MCF 10A (cell line): ENCODE results near the gene PTPRK. TPM values are rescaled to one million over a fixed set of nuclear protein-coding genes. Genes with fewer than 3 reads are reported as not detected.

Experiments used
- BruUV-seq: library from RNA; stranded (reverse); fragments of 400-500 nt; replicated peaks from 2 replicates; lab custom pipeline; 2021; lab: Mats Ljungman, UMichigan
- CTCF ChIA-PET: fragments of 300-600 bp; sonication (Branson Sonifier 250); formaldehyde crosslinking; extraction: SDS; loops from one replicate; lab custom pipeline; 2021; ENCODE audit warnings: antibody characterized with exemption, inconsistent platforms; lab: Yijun Ruan, JAX
- POLR2A ChIA-PET: fragments of 300-600, 350-650 bp; sonication (Branson Sonifier 250); formaldehyde crosslinking; extraction: SDS; loops from one replicate; lab custom pipeline; 2020; ENCODE audit warnings: antibody characterized with exemption, inconsistent platforms; lab: Yijun Ruan, JAX
- DNase-seq: peaks from one replicate; pipeline ENCODE4 v3.0.0-alpha.2; 2018; ENCODE audit not compliant: unreplicated experiment
- H3K27ac Mint-ChIP-seq: one replicate; pipeline ENCODE4 v1.8.0; 2022; ENCODE audit warnings: mild to moderate bottlenecking, low read depth, mixed read lengths; ENCODE audit not compliant: unreplicated experiment
- H3K27me3 Mint-ChIP-seq: one replicate; pipeline ENCODE4 v1.8.0; 2022; ENCODE audit warnings: mixed read lengths; ENCODE audit not compliant: insufficient read depth, unreplicated experiment
- H3K36me3 Mint-ChIP-seq: one replicate; pipeline ENCODE4 v1.8.0; 2022; ENCODE audit warnings: mild to moderate bottlenecking, moderate library complexity, mixed read lengths; ENCODE audit not compliant: insufficient read depth, unreplicated experiment
- H3K4me1 Mint-ChIP-seq: one replicate; pipeline ENCODE4 v1.8.0; 2022; ENCODE audit warnings: mixed read lengths; ENCODE audit not compliant: insufficient read depth, unreplicated experiment
- H3K4me3 Mint-ChIP-seq: one replicate; pipeline ENCODE4 v1.8.0; 2022; ENCODE audit warnings: mild to moderate bottlenecking, moderate library complexity, mixed read lengths; ENCODE audit not compliant: unreplicated experiment
- H3K9me3 Mint-ChIP-seq: one replicate; pipeline ENCODE4 v1.8.0; 2022; ENCODE audit warnings: mixed read lengths; ENCODE audit not compliant: unreplicated experiment
- CTCF ChIP-seq: fragments of 200-600 bp; IDR thresholded peaks from one replicate; pipeline ENCODE4 v1.8.0; 2022; ENCODE audit warnings: antibody characterized with exemption, mild to moderate bottlenecking; ENCODE audit not compliant: unreplicated experiment
- intact Hi-C: fragments of 100-400 bp; cut with micrococcal nuclease; formaldehyde crosslinking; loops from 2 replicates; pipeline ENCODE4 v1.14.1; 2022
- total RNA-seq: library from RNA; stranded (reverse); gene quantifications from 2 replicates; pipeline ENCODE4 v1.2.3, GENCODE V29; 2022

The PTPRK gene
- total RNA-seq, 1 experiment from 2014 or later, result 50.2 TPM

- no peaks in the 10 kb centered on the region for H3K4me1 Mint-ChIP-seq
- DNase-seq, result no peak
- no TSS peak for BruUV-seq
- no peak for TF ChIP-seq CTCF
- H3K9me3 Mint-ChIP-seq, result no peaks in the 10 kb centered on the region
- ChIA-PET CTCF (interaction anchor here (0.6 to 1.2 kb wide), 2 partner anchors 73 to 191 kb away, joined by 3 to 4 read pairs; no protein-coding TSS in a partner anchor), POLR2A (interaction anchor here (0.7 kb wide), 1 partner anchor 475 kb away, joined by 3 read pairs; no protein-coding TSS in a partner anchor)
- no peaks in the 10 kb centered on the region for H3K27me3 Mint-ChIP-seq
- no peak overlapping the region for H3K27ac Mint-ChIP-seq
- H3K4me3 Mint-ChIP-seq, result no peak overlapping the region
- H3K36me3 Mint-ChIP-seq, result no peaks in the 10 kb centered on the region
- intact Hi-C loops, result no loop called here
Measured at GRCh38 chr6:128538763-128539162, 18.4 kb upstream of the PTPRK start.

- BruUV-seq, result no TSS peak
- Mint-ChIP-seq H3K4me1 (peaks cover 8% of the 10 kb centered on the region), H3K36me3 (no peaks in the 10 kb centered on the region), H3K4me3 (no peak overlapping the region), H3K27me3 (no peaks in the 10 kb centered on the region), H3K27ac (no peak overlapping the region), H3K9me3 (no peaks in the 10 kb centered on the region)
- CTCF ChIA-PET, result interaction anchor here (0.5 to 1.5 kb wide), 3 partner anchors 11 to 831 kb away, joined by 3 to 4 read pairs (median 3); no protein-coding TSS in a partner anchor
- intact Hi-C loops, result no loop called here
- TF ChIP-seq CTCF, result no peak
- POLR2A ChIA-PET, result no interaction called here
- DNase-seq, result no peak
Measured at GRCh38 chr6:128532827-128533226, 12.4 kb upstream of the PTPRK start.

GRCh38 chr6:128532136-128532535 lies 11.7 kb upstream of the PTPRK start:
- Mint-ChIP-seq H3K9me3 (no peaks in the 10 kb centered on the region), H3K4me3 (no peak overlapping the region), H3K36me3 (no peaks in the 10 kb centered on the region), H3K27ac (no peak overlapping the region), H3K27me3 (no peaks in the 10 kb centered on the region), H3K4me1 (peaks cover 8% of the 10 kb centered on the region)
- POLR2A ChIA-PET, result no interaction called here
- TF ChIP-seq CTCF, result no peak
- no peak for DNase-seq
- intact Hi-C loops, result no loop called here
- BruUV-seq, result no TSS peak
- CTCF ChIA-PET, result interaction anchor here (1.5 kb wide), 1 partner anchor 11 kb away, joined by 4 read pairs; no protein-coding TSS in a partner anchor

GRCh38 chr6:128531696-128532095 lies 11.3 kb upstream of the PTPRK start:
- Mint-ChIP-seq H3K4me3 (no peak overlapping the region), H3K27me3 (no peaks in the 10 kb centered on the region), H3K36me3 (no peaks in the 10 kb centered on the region), H3K4me1 (peaks cover 8% of the 10 kb centered on the region), H3K9me3 (no peaks in the 10 kb centered on the region), H3K27ac (no peak overlapping the region)
- BruUV-seq, result no TSS peak
- DNase-seq, result no peak
- POLR2A ChIA-PET, result no interaction called here
- CTCF ChIA-PET, result interaction anchor here (0.8 kb wide), 1 partner anchor 11 kb away, joined by 5 read pairs; the partner anchor contains the start of gene PTPRK
- intact Hi-C loops, result no loop called here
- no peak for TF ChIP-seq CTCF
